KMS-11 (cell line): ENCODE data around the gene DENND11.

ENCODE experiments used
- H2AFZ ChIP-seq: fragments of 200-600 bp; sonication (generic); 2 replicates; pipeline ENCODE4 v1.6.1; 2016; ENCODE audit warnings: antibody characterized with exemption, mixed run types, low read depth
- H3K27ac ChIP-seq: fragments of 200-600 bp; sonication (generic); 2 replicates; pipeline ENCODE4 v1.6.1; 2016; ENCODE audit warnings: mild to moderate bottlenecking, mixed run types
- H3K27me3 ChIP-seq: fragments of 200-600 bp; sonication (generic); 2 replicates; pipeline ENCODE4 v1.6.1; 2017; ENCODE audit warnings: mild to moderate bottlenecking, low read depth, mixed run types, moderate library complexity; ENCODE audit not compliant: insufficient read depth
- H3K36me3 ChIP-seq: fragments of 200-600 bp; sonication (generic); 2 replicates; pipeline ENCODE4 v1.6.1; 2017; ENCODE audit warnings: mild to moderate bottlenecking, mixed run types; ENCODE audit not compliant: insufficient read depth
- H3K4me1 ChIP-seq: fragments of 200-600 bp; sonication (generic); 2 replicates; pipeline ENCODE4 v1.6.1; 2016; ENCODE audit warnings: mild to moderate bottlenecking, low read depth, mixed run types; ENCODE audit not compliant: poor library complexity, severe bottlenecking
- H3K4me2 ChIP-seq: fragments of 200-600 bp; sonication (generic); 2 replicates; pipeline ENCODE4 v1.7.0; 2016; ENCODE audit warnings: mild to moderate bottlenecking, mixed run types
- H3K4me3 ChIP-seq: fragments of 200-600 bp; sonication (generic); IDR thresholded peaks from 2 replicates; pipeline ENCODE4 v1.6.1; 2017; ENCODE audit warnings: low read depth, low read length, mixed read lengths; ENCODE audit not compliant: insufficient read depth
- H3K79me2 ChIP-seq: fragments of 200-600 bp; sonication (generic); 2 replicates; pipeline ENCODE4 v1.6.1; 2016; ENCODE audit warnings: low read depth, mixed run types; ENCODE audit not compliant: insufficient read depth
- H3K9ac ChIP-seq: fragments of 200-600 bp; sonication (generic); 2 replicates; pipeline ENCODE4 v1.6.1; 2016; ENCODE audit warnings: mild to moderate bottlenecking, mixed run types
- H4K20me1 ChIP-seq: fragments of 200-600 bp; sonication (generic); 2 replicates; pipeline ENCODE4 v1.6.1; 2016; ENCODE audit warnings: mild to moderate bottlenecking, mixed run types; ENCODE audit not compliant: insufficient read depth
- CTCF ChIP-seq: fragments of 200-600 bp; sonication (generic); conservative IDR thresholded peaks from 2 replicates; pipeline ENCODE4 v1.6.1; 2017; ENCODE audit warnings: low read depth, mild to moderate bottlenecking, antibody characterized with exemption, low read length, moderate library complexity, mixed read lengths

Gene DENND11

GRCh38 chr7:141688043-141688442 is 13.9 kb downstream of the DENND11 start:
- TF ChIP-seq CTCF: no peak
- no peak overlapping the region for H3K4me2 ChIP-seq
- no peaks in the 10 kb centered on the region for H3K4me1 ChIP-seq
- no peak overlapping the region for H3K9ac ChIP-seq
- H3K79me2 ChIP-seq: no peaks in the 10 kb centered on the region
- H3K27ac ChIP-seq: no peak overlapping the region
- no peaks in the 10 kb centered on the region for H3K36me3 ChIP-seq
- no peak overlapping the region for H2AFZ ChIP-seq
- H3K27me3 ChIP-seq: no peaks in the 10 kb centered on the region
- no peaks in the 10 kb centered on the region for H4K20me1 ChIP-seq
- no peak overlapping the region for H3K4me3 ChIP-seq

- Histone ChIP-seq H4K20me1 (no peaks in the 10 kb centered on the region), H3K27me3 (no peaks in the 10 kb centered on the region), H3K4me1 (no peaks in the 10 kb centered on the region), H2AFZ (no peak overlapping the region), H3K4me2 (no peak overlapping the region), H3K36me3 (no peaks in the 10 kb centered on the region), H3K27ac (no peak overlapping the region), H3K4me3 (no peak overlapping the region), H3K9ac (no peak overlapping the region), H3K79me2 (no peaks in the 10 kb centered on the region)
- no peak for TF ChIP-seq CTCF
These were observed 15.3 kb downstream of the DENND11 start for GRCh38 chr7:141686670-141687069.

- no peak overlapping the region for H2AFZ ChIP-seq
- no peaks in the 10 kb centered on the region for H4K20me1 ChIP-seq
- H3K27me3 ChIP-seq: no peaks in the 10 kb centered on the region
- H3K4me1 ChIP-seq: no peaks in the 10 kb centered on the region
- no peaks in the 10 kb centered on the region for H3K79me2 ChIP-seq
- H3K4me3 ChIP-seq: no peak overlapping the region
- no peaks in the 10 kb centered on the region for H3K36me3 ChIP-seq
- H3K27ac ChIP-seq: no peak overlapping the region
- no peak overlapping the region for H3K9ac ChIP-seq
- no peak overlapping the region for H3K4me2 ChIP-seq
- no peak for TF ChIP-seq CTCF
These were observed 15.9 kb downstream of the DENND11 start for GRCh38 chr7:141686074-141686473.

- Histone ChIP-seq H2AFZ (no peak overlapping the region), H3K4me1 (no peaks in the 10 kb centered on the region), H3K4me2 (no peak overlapping the region), H3K9ac (no peak overlapping the region), H3K36me3 (no peaks in the 10 kb centered on the region), H3K79me2 (no peaks in the 10 kb centered on the region), H3K4me3 (no peak overlapping the region), H3K27ac (no peak overlapping the region), H3K27me3 (no peaks in the 10 kb centered on the region), H4K20me1 (no peaks in the 10 kb centered on the region)
- no peak for TF ChIP-seq CTCF
These were observed 16.5 kb downstream of the DENND11 start for GRCh38 chr7:141685285-141686023.
